EL (cell line): ENCODE results near the gene CHST15.
"Not testable (repeated sequence)": the region's sequence is repeated elsewhere in the genome, so short reads cannot be mapped to it uniquely, and the experiment has no call there.

ENCODE experiments used
- DNase-seq: peaks from one replicate; pipeline ENCODE4 v3.0.0-alpha.2; 2016

Gene CHST15

GRCh38 chr10:124095801-124096200 is 2.4 kb upstream of the CHST15 start:
- DNase-seq = not testable (repeated sequence)

GRCh38 chr10:124095096-124095495 is 1.7 kb upstream of the CHST15 start:
- DNase-seq = no peak

GRCh38 chr10:124094419-124094785 is 1.0 kb upstream of the CHST15 start:
- no peak for DNase-seq

- DNase-seq = peak; percentile 36
Measured at GRCh38 chr10:124093774-124094418, 498 bp upstream of the CHST15 start.

- DNase-seq = peak; percentile 33
Measured at GRCh38 chr10:124092250-124092859, 1.0 kb downstream of the CHST15 start.

- DNase-seq = peak; percentile 8
Measured at GRCh38 chr10:124091646-124092249, 1.6 kb downstream of the CHST15 start.

DNA sequence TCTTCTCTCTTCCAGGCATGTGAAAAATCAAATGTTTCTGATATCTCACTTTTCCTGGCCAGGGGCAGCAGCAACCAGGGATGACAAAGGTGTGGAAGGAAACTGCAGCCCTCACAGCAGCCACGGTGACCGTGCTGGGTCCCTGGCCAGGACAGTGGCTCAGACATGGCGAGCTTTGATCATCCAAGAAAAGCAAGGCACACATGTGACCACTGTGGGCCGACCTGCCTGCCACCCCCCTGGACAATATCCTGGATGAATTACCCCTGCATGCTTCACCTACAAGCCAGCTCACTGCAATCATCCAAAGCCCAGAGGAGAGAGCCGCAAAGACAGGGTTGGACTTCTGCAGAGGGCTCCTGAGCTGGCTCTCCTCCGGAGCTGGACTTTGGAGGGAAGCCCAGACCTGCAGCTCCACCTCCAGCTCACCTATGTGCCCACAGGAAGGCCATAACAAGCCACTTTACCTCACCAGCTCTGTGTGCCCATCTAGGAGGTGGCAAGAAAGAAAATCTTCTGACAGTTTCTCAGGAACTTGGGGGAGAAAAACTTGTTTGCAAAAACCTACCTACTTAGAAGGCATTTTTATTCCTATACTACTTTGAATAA is 2.7 kb downstream of the CHST15 start:
- no peak for DNase-seq

- no peak for DNase-seq
Measured at GRCh38 chr10:124089859-124090258, 3.5 kb downstream of the CHST15 start.

- no peak for DNase-seq
Measured at GRCh38 chr10:124088915-124089314, 4.5 kb downstream of the CHST15 start.

- DNase-seq = peak; percentile 13
Measured at GRCh38 chr10:124087672-124088634, 5.4 kb downstream of the CHST15 start.

DNA sequence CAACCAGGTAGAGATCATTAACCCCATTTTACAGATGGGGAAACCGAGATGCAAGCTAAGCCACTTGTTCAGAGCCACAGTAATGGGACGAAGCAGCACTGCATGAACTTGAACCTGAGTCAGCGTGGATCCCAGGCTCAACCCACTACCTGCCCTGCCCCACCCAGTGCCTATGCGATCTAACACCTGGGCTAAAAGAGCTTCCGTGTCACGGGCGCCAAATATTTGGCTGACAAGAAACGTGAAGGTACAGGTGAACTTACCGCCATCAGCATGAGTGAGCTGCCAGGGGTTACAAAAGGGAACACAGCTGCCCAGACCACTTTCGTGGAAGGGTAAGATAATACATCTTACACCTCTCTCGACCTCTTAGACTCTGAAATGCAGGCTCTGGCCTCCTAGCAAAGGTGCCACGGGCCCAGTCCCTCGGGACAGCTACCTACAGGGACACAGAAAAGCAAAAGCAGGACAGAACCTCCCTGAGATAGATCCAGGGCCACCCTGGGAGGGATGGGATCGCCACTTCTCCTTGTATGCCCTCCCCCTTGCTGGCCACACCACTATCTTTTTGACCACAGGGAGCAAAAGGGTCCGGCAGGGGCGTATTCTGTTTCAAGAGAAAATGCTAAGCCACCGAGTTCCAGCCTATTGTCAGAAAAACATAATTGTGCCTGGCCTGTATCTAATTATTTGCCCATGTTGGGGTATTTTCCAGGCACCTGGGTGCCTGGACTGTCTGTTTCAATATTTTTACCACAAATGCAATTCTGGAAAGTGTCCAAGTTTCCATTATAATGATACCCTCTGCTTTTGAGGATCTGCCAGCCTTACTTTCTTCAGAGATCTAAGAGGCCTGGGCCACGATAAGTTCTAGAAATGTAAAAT is 6.4 kb downstream of the CHST15 start:
- no peak for DNase-seq

DNA sequence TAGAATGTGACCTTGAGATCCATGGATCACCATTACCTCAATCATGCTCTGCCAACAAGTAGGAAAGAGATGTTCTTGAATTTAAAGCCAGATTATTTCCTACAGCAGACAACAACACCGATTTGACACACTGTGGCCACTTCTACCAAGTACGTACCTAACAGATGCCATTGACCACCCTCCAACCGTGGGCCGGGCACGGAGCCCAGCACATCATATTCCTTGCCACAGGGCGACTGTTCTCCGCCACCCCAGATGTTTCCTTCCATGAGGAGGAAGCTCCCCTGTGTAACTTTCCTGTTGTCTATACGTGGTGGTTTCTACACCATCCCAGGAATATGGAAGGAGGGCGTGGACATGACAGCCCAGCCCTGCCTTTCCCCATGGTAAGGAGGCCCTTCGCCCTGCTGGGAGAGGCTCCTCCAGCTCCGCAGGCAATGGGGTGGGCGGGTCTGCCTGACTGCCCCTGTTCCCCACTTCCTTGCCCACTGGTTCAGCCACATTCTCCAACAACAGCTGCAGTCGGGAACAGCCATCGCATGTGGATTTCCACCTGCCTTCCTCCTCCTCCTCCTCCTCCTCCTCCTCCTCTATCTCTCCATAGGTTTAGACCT is 7.2 kb downstream of the CHST15 start:
- no peak for DNase-seq

DNA sequence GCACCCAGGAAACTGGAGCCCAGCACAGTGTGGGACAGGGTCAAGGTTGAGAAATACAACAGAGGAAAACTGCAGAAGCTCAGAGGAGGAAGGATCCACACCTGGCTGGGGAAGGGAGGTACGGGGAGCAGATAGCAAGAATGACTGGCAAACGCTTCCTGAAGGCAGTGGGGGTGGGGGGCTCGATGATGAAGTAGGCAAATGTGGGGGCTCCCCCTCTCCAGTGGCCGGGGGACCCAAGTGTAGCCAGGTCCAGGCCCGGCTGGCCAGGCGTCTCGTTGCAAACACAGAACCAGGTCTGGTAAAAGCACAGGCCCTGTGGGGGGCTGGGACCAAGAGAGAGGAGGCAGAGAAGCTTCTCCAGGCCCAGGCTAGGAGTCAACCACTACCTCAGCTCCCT is 7.7 kb downstream of the CHST15 start:
- no peak for DNase-seq

DNA sequence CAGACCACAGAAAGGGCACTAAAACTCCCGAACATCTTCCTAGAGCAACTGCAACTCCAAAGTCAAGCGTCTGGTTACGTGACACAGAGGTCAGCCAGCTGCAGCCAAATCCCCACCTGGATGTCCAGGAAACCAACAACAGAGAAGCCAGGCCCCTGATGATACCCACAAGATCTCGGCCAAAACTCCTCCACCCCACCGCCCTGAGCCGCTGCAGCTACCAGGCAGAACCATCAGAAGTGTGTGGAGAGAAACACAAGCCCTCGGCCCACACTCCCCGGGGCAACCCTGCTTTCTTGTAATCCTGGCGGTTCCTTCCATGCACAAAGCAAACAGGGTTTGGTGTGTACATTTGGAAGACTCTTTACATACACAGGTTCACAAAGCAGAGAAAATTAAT is 8.7 kb downstream of the CHST15 start:
- DNase-seq = no peak

GRCh38 chr10:124083740-124084397 is 9.5 kb downstream of the CHST15 start:
- DNase-seq = peak; percentile 8

- no peak for DNase-seq
Measured at GRCh38 chr10:124083047-124083739, 10.2 kb downstream of the CHST15 start.

DNA sequence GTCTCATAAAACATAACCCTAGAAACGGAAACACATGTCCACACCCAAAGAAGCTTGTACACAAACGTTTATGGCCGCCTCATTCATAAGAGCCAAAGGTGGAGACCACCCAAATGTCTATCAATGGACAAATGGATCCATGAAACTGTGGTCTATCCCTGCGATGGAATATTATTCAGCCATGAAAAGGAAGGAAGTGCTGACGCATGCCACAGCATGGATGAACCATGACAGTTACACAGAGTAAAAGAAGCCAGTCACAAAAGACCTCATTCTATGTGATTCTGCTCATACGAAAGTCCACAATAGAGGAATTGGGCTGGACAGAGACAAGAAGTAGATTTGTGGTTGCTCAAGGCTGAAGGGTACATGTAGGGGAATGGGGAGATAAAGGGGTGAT is 10.8 kb downstream of the CHST15 start:
- no peak for DNase-seq

GRCh38 chr10:124081547-124082140 is 11.8 kb downstream of the CHST15 start:
- DNase-seq = no peak

DNA sequence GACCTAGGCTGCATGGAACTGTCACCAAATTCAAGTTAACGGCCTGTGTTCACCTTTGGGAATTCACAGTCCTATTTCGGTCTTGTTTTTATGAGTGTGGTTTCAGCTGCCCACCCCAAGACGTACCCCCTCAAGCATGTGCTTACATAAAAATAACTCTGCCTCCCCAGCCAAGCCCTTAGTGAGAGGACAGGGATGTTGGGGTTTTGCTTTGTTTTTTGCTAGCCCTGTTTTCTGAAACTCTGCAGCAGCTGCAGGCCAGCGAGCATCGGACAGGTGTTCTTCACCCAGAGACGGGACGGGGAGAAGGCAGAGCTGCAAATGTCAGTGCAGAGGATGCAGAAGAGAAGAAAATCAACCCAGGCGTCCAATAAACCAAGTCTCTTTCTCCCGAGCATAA is 13.5 kb downstream of the CHST15 start:
- no peak for DNase-seq

DNA sequence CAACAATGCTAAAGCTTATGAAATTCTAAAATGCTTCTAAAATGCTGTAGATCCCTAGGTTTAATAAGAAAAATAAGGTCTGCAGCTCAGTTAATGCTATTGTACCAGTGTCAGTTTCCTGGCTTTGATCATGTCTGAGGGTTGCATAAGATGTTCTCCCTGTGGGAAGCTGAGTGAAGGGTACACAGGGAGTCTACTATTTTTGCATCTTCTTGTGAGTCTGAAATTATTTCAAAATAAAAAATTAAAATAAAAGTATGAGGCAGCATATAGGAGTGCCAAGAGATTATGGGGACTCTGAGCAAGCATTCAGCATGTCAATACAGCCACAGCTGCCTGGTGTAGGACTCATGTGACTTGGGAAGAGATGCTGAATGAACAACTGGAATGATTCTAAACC is 14.7 kb downstream of the CHST15 start:
- no peak for DNase-seq
